ENCODE data around the gene MACC1. TPM values are rescaled to one million over a fixed set of nuclear protein-coding genes. Genes with fewer than 3 reads are reported as not detected.

The MACC1 gene
- total and polyA plus RNA-seq, 4 donors = 0.02 to 1.0 (median 0.50) TPM

- no peak overlapping the region for H3K27ac ChIP-seq (ENCODE audit: low read depth in 1 of 2, low read length in 2 of 2)
- H3K9ac ChIP-seq (ENCODE audit: low read depth in 1 of 2, low read length in 2 of 2) = no peak overlapping the region
- H3K36me3 ChIP-seq (ENCODE audit: control insufficient read depth in 4 of 4, insufficient read depth in 3 of 4, low read depth in 1 of 4, low read length in 3 of 4) = no peaks in the 10 kb centered on the region
- no peaks in the 10 kb centered on the region for H3K27me3 ChIP-seq (ENCODE audit: control insufficient read depth in 4 of 4, insufficient read depth in 4 of 4, low read length in 3 of 4)
- no peaks in the 10 kb centered on the region for H3K9me3 ChIP-seq (ENCODE audit: control insufficient read depth in 4 of 4, low read length in 3 of 4)
- WGBS = 63% methylated on average over 4 of the region's 4 CpGs
- no peak for TF ChIP-seq RAD21 (IDR thresholded peaks at IDR 0.05)
- TF ChIP-seq SP1 (IDR thresholded peaks at IDR 0.05) = no peak
- no peak for TF ChIP-seq TAF1 (conservative IDR thresholded peaks at IDR 0.05)
- TF ChIP-seq FOXA2 (IDR thresholded peaks at IDR 0.05) = no peak
- no peaks in the 10 kb centered on the region for H3K4me1 ChIP-seq (ENCODE audit: control insufficient read depth in 4 of 4, insufficient read depth in 4 of 4, low read length in 3 of 4)
- DNase-seq (ENCODE audit: low spot score) = no peak
- H3K4me3 ChIP-seq (ENCODE audit: low read depth in 1 of 3, low read length in 3 of 3) = no peak overlapping the region
Observed at GRCh38 chr7:20085086-20085485, 132.1 kb downstream of the MACC1 start.

Other genes with a start within 250 kb of the MACC1 start
- 1 to 10 TPM in 1 of 2 donors, under 1 TPM in 1; 0.51 to 2.8 TPM for gene ITGB8, start 113.5 kb upstream of the MACC1 start, total RNA-seq
- gene ITGB8, start 113.5 kb upstream of the MACC1 start, polyA plus RNA-seq = under 1 TPM; 0.16 to 0.51 TPM

Measured in liver (tissue), 9 donors.